Panc1 (cell line): ENCODE measurements around the gene AMIGO3.

Experiments used
- POLR2AphosphoS5 ChIP-seq: IDR thresholded peaks from 2 replicates; pipeline ENCODE4 v1.6.1; 2012; ENCODE audit warnings: mild to moderate bottlenecking, low read depth, low read length, moderate library complexity
- SIN3A ChIP-seq: IDR thresholded peaks from 2 replicates; pipeline ENCODE4 v1.6.1; 2012; ENCODE audit warnings: low read depth, mild to moderate bottlenecking, low read length, moderate library complexity, borderline replicate concordance; ENCODE audit not compliant: insufficient read depth
- TCF7L2 ChIP-seq: IDR thresholded peaks from 2 replicates; pipeline ENCODE4 v1.6.1; 2011; ENCODE audit warnings: mild to moderate bottlenecking, low read depth, low read length, inconsistent platforms
- TF ChIP-seq, protein P1 (sequence below): fragments of 450-650 bp; IDR thresholded peaks from 2 replicates; pipeline ENCODE4 v1.5.1; 2017; ENCODE audit warnings: mild to moderate bottlenecking
- TF ChIP-seq, protein P2 (sequence below), 2 experiments: IDR thresholded peaks; 2 replicates each; pipeline ENCODE4 v1.6.1; 2011 to 2012; ENCODE audit warnings: low read depth in 2 of 2, control low read depth in 1 of 2, low read length in 1 of 2, mild to moderate bottlenecking in 1 of 2, moderate library complexity in 1 of 2; ENCODE audit not compliant: insufficient read depth in 1 of 2

DNA sequence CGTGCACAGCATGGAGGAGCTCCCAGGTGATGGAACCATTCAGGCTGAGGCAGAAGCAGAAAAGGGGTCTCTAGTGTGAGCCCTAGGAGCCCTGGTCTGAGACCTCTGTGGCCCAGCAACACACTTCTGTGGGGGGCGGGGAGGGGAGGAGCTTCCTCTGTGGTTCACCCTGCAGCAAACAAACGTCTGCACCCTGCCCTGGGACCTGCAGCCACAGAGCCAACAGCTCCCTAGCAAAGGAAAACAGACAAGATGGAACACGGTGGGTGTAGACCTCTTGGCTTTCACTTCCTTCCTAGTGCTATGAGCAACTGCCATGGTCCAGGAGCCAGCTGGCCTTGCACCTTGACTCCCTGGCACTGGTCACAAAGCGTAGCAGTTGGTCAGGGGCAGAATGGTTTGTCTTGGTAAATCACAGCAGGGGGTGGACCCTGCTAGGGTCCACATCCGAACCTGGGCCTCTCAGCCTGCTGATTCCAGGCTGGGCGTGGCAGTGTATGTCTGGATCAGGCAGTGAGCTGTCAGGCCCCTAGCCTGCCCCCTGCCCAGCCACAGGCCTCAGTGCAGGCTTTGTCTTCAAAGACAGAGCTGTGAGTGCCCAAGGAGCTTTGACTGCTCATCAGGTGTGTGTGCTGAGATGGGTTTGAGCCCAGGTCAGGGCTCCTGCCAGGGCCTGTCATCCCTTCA lies 6.7 kb downstream of the AMIGO3 start:
- no peak for TF ChIP-seq POLR2AphosphoS5
- TF ChIP-seq, protein P1, sequence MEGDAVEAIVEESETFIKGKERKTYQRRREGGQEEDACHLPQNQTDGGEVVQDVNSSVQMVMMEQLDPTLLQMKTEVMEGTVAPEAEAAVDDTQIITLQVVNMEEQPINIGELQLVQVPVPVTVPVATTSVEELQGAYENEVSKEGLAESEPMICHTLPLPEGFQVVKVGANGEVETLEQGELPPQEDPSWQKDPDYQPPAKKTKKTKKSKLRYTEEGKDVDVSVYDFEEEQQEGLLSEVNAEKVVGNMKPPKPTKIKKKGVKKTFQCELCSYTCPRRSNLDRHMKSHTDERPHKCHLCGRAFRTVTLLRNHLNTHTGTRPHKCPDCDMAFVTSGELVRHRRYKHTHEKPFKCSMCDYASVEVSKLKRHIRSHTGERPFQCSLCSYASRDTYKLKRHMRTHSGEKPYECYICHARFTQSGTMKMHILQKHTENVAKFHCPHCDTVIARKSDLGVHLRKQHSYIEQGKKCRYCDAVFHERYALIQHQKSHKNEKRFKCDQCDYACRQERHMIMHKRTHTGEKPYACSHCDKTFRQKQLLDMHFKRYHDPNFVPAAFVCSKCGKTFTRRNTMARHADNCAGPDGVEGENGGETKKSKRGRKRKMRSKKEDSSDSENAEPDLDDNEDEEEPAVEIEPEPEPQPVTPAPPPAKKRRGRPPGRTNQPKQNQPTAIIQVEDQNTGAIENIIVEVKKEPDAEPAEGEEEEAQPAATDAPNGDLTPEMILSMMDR, result no peak
- TF ChIP-seq SIN3A, result no peak
- TF ChIP-seq, protein P2, sequence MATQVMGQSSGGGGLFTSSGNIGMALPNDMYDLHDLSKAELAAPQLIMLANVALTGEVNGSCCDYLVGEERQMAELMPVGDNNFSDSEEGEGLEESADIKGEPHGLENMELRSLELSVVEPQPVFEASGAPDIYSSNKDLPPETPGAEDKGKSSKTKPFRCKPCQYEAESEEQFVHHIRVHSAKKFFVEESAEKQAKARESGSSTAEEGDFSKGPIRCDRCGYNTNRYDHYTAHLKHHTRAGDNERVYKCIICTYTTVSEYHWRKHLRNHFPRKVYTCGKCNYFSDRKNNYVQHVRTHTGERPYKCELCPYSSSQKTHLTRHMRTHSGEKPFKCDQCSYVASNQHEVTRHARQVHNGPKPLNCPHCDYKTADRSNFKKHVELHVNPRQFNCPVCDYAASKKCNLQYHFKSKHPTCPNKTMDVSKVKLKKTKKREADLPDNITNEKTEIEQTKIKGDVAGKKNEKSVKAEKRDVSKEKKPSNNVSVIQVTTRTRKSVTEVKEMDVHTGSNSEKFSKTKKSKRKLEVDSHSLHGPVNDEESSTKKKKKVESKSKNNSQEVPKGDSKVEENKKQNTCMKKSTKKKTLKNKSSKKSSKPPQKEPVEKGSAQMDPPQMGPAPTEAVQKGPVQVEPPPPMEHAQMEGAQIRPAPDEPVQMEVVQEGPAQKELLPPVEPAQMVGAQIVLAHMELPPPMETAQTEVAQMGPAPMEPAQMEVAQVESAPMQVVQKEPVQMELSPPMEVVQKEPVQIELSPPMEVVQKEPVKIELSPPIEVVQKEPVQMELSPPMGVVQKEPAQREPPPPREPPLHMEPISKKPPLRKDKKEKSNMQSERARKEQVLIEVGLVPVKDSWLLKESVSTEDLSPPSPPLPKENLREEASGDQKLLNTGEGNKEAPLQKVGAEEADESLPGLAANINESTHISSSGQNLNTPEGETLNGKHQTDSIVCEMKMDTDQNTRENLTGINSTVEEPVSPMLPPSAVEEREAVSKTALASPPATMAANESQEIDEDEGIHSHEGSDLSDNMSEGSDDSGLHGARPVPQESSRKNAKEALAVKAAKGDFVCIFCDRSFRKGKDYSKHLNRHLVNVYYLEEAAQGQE (IDR thresholded peaks at IDR 0.05; ENCODE audit: insufficient read depth in 1 of 2, low read depth in 2 of 2, low read length in 1 of 2), result no peak
- no peak for TF ChIP-seq TCF7L2
